H1 (cell line): Measurements from ENCODE around the gene TMEM164. TPM values are rescaled to one million over a fixed set of nuclear protein-coding genes. Genes with fewer than 3 reads are reported as not detected.

Source experiments
- CHD1 ChIP-seq: IDR thresholded peaks from 2 replicates; pipeline ENCODE4 v1.6.1; 2012; ENCODE audit warnings: low read depth, low read length, improper control_type of control experiment
- GABPA ChIP-seq: IDR thresholded peaks from 2 replicates; pipeline ENCODE4 v1.6.1; 2011; ENCODE audit warnings: mild to moderate bottlenecking, low read length, moderate library complexity, borderline replicate concordance; ENCODE audit not compliant: insufficient read depth
- RAD21 ChIP-seq, 2 experiments: IDR thresholded peaks in 1 of 2; conservative IDR thresholded peaks in 1 of 2; 2 replicates each; pipeline ENCODE4 v1.6.1; 2011; ENCODE audit warnings: low read depth in 2 of 2, low read length in 2 of 2, improper control_type of control experiment in 1 of 2, inconsistent platforms in 1 of 2, mild to moderate bottlenecking in 1 of 2, moderate library complexity in 1 of 2
- RXRA ChIP-seq: IDR thresholded peaks from 2 replicates; pipeline ENCODE4 v1.6.1; 2011; ENCODE audit warnings: low read depth, mild to moderate bottlenecking, low read length, moderate library complexity; ENCODE audit not compliant: insufficient read depth
- SIX5 ChIP-seq: IDR thresholded peaks from 2 replicates; pipeline ENCODE4 v1.6.1; 2011; ENCODE audit warnings: mild to moderate bottlenecking, low read depth, low read length
- SP2 ChIP-seq: IDR thresholded peaks from 2 replicates; pipeline ENCODE4 v1.6.1; 2012; ENCODE audit warnings: mild to moderate bottlenecking, low read length, inconsistent platforms
- TBP ChIP-seq: IDR thresholded peaks from 2 replicates; pipeline ENCODE4 v1.6.1; 2011; ENCODE audit warnings: low read depth, low read length, improper control_type of control experiment
- TEAD4 ChIP-seq: IDR thresholded peaks from 2 replicates; pipeline ENCODE4 v1.6.1; 2012; ENCODE audit warnings: low read depth, low read length, inconsistent platforms, mixed read lengths
- polyA plus RNA-seq, 7 experiments: library from polyadenylated mRNA; depleted of rRNA in 3 of 7; stranded (reverse) in 5 of 7; unstranded in 2 of 7; fragments of >200 nt in 5 of 7; fragments of 200-250 nt in 2 of 7; gene quantifications; 1 replicate in 5 of 7; 2 replicates in 1 of 7; 4 replicates in 1 of 7; pipeline versions ENCODE4 v1.2.1 to v1.2.3, GENCODE V29; 2011 to 2013; ENCODE audit warnings: missing spikeins in 2 of 7, mixed read lengths in 2 of 7
- total RNA-seq: library from RNA; stranded (reverse); fragmentation: NEBNext Ultra II Directional; extraction: Animal tissue kit (Norgen Biotek cat#: 25700); gene quantifications from 2 replicates; pipeline ENCODE4 v1.2.1, GENCODE V29; 2021
- TF ChIP-seq, protein P1 (sequence below): fragments of 300-600 bp; sonication (generic); IDR thresholded peaks from 2 replicates; pipeline ENCODE4 v1.7.1; 2012; ENCODE audit warnings: low read length, moderate library complexity, mild to moderate bottlenecking, inconsistent platforms; ENCODE audit not compliant: insufficient replicate concordance
- TF ChIP-seq, protein P2 (sequence below): IDR thresholded peaks from 2 replicates; pipeline ENCODE4 v1.6.1; 2011; ENCODE audit warnings: low read length, improper control_type of control experiment

TMEM164 gene
- total and polyA plus RNA-seq, 2 of the 8 experiments (the other 6 are each of a cell fraction or from before 2014, with no cell fraction given): 7.3 to 14.8 TPM

DNA sequence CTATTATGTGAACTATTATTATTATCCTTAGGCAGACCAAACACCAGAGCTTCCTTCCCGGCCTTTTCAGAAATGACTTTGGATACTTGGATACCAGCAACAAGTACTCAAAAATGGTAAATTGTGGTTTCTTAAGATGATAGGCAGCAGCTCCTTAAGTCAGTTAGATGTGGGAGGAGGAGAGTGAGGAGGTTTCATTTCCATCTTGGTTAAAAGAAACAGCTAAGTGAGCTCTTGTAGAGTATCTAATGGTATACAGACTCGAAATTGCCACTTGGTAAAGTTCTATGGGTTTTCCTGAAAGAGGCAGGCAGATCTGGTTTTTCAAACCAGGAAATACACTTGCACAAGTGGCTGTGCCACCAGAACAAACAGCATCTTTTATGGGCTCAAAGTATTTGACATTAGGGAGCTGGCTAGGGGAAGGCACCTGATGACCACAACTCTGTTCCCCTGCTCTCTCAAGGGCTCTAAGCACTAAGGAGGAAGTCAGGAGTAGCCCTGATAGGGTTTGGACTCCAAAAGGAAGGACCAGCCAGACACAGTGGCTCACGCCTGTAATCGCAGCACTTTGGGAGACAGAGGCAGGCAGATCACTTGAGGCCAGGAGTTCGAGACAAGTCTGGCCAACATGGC is 130.9 kb downstream of the TMEM164 start (continued):
- TF ChIP-seq, protein P1, sequence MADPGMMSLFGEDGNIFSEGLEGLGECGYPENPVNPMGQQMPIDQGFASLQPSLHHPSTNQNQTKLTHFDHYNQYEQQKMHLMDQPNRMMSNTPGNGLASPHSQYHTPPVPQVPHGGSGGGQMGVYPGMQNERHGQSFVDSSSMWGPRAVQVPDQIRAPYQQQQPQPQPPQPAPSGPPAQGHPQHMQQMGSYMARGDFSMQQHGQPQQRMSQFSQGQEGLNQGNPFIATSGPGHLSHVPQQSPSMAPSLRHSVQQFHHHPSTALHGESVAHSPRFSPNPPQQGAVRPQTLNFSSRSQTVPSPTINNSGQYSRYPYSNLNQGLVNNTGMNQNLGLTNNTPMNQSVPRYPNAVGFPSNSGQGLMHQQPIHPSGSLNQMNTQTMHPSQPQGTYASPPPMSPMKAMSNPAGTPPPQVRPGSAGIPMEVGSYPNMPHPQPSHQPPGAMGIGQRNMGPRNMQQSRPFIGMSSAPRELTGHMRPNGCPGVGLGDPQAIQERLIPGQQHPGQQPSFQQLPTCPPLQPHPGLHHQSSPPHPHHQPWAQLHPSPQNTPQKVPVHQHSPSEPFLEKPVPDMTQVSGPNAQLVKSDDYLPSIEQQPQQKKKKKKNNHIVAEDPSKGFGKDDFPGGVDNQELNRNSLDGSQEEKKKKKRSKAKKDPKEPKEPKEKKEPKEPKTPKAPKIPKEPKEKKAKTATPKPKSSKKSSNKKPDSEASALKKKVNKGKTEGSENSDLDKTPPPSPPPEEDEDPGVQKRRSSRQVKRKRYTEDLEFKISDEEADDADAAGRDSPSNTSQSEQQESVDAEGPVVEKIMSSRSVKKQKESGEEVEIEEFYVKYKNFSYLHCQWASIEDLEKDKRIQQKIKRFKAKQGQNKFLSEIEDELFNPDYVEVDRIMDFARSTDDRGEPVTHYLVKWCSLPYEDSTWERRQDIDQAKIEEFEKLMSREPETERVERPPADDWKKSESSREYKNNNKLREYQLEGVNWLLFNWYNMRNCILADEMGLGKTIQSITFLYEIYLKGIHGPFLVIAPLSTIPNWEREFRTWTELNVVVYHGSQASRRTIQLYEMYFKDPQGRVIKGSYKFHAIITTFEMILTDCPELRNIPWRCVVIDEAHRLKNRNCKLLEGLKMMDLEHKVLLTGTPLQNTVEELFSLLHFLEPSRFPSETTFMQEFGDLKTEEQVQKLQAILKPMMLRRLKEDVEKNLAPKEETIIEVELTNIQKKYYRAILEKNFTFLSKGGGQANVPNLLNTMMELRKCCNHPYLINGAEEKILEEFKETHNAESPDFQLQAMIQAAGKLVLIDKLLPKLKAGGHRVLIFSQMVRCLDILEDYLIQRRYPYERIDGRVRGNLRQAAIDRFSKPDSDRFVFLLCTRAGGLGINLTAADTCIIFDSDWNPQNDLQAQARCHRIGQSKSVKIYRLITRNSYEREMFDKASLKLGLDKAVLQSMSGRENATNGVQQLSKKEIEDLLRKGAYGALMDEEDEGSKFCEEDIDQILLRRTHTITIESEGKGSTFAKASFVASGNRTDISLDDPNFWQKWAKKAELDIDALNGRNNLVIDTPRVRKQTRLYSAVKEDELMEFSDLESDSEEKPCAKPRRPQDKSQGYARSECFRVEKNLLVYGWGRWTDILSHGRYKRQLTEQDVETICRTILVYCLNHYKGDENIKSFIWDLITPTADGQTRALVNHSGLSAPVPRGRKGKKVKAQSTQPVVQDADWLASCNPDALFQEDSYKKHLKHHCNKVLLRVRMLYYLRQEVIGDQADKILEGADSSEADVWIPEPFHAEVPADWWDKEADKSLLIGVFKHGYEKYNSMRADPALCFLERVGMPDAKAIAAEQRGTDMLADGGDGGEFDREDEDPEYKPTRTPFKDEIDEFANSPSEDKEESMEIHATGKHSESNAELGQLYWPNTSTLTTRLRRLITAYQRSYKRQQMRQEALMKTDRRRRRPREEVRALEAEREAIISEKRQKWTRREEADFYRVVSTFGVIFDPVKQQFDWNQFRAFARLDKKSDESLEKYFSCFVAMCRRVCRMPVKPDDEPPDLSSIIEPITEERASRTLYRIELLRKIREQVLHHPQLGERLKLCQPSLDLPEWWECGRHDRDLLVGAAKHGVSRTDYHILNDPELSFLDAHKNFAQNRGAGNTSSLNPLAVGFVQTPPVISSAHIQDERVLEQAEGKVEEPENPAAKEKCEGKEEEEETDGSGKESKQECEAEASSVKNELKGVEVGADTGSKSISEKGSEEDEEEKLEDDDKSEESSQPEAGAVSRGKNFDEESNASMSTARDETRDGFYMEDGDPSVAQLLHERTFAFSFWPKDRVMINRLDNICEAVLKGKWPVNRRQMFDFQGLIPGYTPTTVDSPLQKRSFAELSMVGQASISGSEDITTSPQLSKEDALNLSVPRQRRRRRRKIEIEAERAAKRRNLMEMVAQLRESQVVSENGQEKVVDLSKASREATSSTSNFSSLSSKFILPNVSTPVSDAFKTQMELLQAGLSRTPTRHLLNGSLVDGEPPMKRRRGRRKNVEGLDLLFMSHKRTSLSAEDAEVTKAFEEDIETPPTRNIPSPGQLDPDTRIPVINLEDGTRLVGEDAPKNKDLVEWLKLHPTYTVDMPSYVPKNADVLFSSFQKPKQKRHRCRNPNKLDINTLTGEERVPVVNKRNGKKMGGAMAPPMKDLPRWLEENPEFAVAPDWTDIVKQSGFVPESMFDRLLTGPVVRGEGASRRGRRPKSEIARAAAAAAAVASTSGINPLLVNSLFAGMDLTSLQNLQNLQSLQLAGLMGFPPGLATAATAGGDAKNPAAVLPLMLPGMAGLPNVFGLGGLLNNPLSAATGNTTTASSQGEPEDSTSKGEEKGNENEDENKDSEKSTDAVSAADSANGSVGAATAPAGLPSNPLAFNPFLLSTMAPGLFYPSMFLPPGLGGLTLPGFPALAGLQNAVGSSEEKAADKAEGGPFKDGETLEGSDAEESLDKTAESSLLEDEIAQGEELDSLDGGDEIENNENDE: no peak
- TF ChIP-seq RXRA (no peak), TEAD4 (no peak), RAD21 (IDR thresholded peaks at IDR 0.05 in 1 of 2, conservative IDR thresholded peaks at IDR 0.05 in 1 of 2; ENCODE audit: low read depth in 2 of 2, low read length in 2 of 2) (no peak), SIX5 (no peak), GABPA (no peak), TBP (no peak), SP2 (no peak), CHD1 (no peak)
- TF ChIP-seq, protein P2, sequence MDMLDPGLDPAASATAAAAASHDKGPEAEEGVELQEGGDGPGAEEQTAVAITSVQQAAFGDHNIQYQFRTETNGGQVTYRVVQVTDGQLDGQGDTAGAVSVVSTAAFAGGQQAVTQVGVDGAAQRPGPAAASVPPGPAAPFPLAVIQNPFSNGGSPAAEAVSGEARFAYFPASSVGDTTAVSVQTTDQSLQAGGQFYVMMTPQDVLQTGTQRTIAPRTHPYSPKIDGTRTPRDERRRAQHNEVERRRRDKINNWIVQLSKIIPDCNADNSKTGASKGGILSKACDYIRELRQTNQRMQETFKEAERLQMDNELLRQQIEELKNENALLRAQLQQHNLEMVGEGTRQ: no peak
